Loucy (cell line): Measurements from ENCODE around the gene C2orf68.
A peak's percentile ranks its signal among the peaks of the same experiment; 100 is the strongest.

Experiments used
- H2AFZ ChIP-seq: fragments of 200-600 bp; sonication (generic); 2 replicates; pipeline ENCODE4 v1.6.0; 2016; ENCODE audit warnings: antibody characterized with exemption, mild to moderate bottlenecking, low read length, moderate library complexity
- H3F3A ChIP-seq: fragments of 200-600 bp; 2 replicates; pipeline ENCODE4 v1.6.0; 2016; ENCODE audit warnings: antibody characterized with exemption, low read depth, mild to moderate bottlenecking
- H3K27me3 ChIP-seq: fragments of 200-600 bp; sonication (generic); 2 replicates; pipeline ENCODE4 v1.6.1; 2014; ENCODE audit warnings: low read length, mild to moderate bottlenecking; ENCODE audit not compliant: insufficient read depth, poor library complexity, severe bottlenecking
- H3K36me3 ChIP-seq: fragments of 200-600 bp; sonication (generic); 2 replicates; pipeline ENCODE4 v1.6.1; 2016; ENCODE audit warnings: low read length; ENCODE audit not compliant: insufficient read depth
- H3K4me1 ChIP-seq: fragments of 200-600 bp; sonication (generic); 2 replicates; pipeline ENCODE4 v1.5.1; 2014; ENCODE audit warnings: low read length, mild to moderate bottlenecking; ENCODE audit not compliant: insufficient read depth, poor library complexity, severe bottlenecking
- H3K4me2 ChIP-seq: fragments of 200-600 bp; sonication (generic); 2 replicates; pipeline ENCODE4 v1.6.0; 2014; ENCODE audit warnings: antibody characterized with exemption, low read length, low read depth, mild to moderate bottlenecking; ENCODE audit not compliant: poor library complexity, severe bottlenecking
- H3K4me3 ChIP-seq: fragments of 200-600 bp; sonication (generic); 2 replicates; pipeline ENCODE4 v1.5.1; 2014; ENCODE audit warnings: low read length, mild to moderate bottlenecking, mixed read lengths; ENCODE audit not compliant: poor library complexity, severe bottlenecking
- H3K79me2 ChIP-seq: fragments of 200-600 bp; sonication (generic); 2 replicates; pipeline ENCODE4 v1.6.1; 2014; ENCODE audit warnings: low read length; ENCODE audit not compliant: insufficient read depth
- H3K9ac ChIP-seq: fragments of 200-600 bp; sonication (generic); 2 replicates; pipeline ENCODE4 v1.6.0; 2014; ENCODE audit warnings: mild to moderate bottlenecking, low read depth, low read length, moderate library complexity; ENCODE audit not compliant: poor library complexity, severe bottlenecking
- H3K9me2 ChIP-seq: fragments of 200-600 bp; sonication (generic); replicated peaks from 2 replicates; pipeline ENCODE4 v1.6.1; 2016; ENCODE audit warnings: low read depth, low read length, mixed read lengths
- H3K9me3 ChIP-seq: fragments of 200-600 bp; sonication (generic); 2 replicates; pipeline ENCODE4 v1.6.1; 2014; ENCODE audit warnings: mild to moderate bottlenecking, antibody characterized with exemption, low read length, low read depth; ENCODE audit not compliant: insufficient read depth
- H4K20me1 ChIP-seq: fragments of 200-600 bp; sonication (generic); 2 replicates; pipeline ENCODE4 v1.6.0; 2014; ENCODE audit warnings: antibody characterized with exemption, low read length, mild to moderate bottlenecking; ENCODE audit not compliant: insufficient read depth, poor library complexity, severe bottlenecking
- EZH2phosphoT487 ChIP-seq: fragments of 200-600 bp; IDR thresholded peaks from 2 replicates; pipeline ENCODE4 v1.6.1; 2018; ENCODE audit warnings: antibody characterized with exemption, mild to moderate bottlenecking, moderate library complexity, borderline replicate concordance
- TF ChIP-seq, protein P1 (sequence below): fragments of 200-600 bp; sonication (generic); conservative IDR thresholded peaks from 2 replicates; pipeline ENCODE4 v1.5.1; 2014; ENCODE audit warnings: mild to moderate bottlenecking, antibody characterized with exemption, low read length

The C2orf68 gene

DNA sequence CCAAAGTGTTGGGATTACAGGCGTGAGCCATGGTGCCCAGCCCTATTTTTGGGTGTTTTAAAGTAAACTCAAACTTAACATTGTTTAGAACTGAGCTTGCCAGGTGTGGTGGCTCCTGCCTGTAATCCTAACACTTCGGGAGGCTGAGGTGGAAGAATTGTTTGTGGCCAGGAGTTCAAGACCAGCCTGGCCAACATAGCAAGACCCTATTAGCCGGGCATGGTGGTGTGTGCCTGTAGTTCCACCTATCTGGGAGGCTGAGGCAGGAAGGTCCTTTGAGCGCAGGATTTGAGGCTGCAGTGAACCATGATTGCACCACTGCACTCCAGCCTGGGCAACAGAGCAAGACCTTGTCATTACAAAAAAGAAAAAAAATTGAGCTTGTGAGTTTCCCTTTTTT lies 38.6 kb upstream of the C2orf68 start:
- TF ChIP-seq EZH2phosphoT487 = no peak
- TF ChIP-seq, protein P1, sequence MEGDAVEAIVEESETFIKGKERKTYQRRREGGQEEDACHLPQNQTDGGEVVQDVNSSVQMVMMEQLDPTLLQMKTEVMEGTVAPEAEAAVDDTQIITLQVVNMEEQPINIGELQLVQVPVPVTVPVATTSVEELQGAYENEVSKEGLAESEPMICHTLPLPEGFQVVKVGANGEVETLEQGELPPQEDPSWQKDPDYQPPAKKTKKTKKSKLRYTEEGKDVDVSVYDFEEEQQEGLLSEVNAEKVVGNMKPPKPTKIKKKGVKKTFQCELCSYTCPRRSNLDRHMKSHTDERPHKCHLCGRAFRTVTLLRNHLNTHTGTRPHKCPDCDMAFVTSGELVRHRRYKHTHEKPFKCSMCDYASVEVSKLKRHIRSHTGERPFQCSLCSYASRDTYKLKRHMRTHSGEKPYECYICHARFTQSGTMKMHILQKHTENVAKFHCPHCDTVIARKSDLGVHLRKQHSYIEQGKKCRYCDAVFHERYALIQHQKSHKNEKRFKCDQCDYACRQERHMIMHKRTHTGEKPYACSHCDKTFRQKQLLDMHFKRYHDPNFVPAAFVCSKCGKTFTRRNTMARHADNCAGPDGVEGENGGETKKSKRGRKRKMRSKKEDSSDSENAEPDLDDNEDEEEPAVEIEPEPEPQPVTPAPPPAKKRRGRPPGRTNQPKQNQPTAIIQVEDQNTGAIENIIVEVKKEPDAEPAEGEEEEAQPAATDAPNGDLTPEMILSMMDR = no peak
- Histone ChIP-seq H3K36me3 (peaks cover 77% of the 10 kb centered on the region), H3K4me2 (no peak overlapping the region)

DNA sequence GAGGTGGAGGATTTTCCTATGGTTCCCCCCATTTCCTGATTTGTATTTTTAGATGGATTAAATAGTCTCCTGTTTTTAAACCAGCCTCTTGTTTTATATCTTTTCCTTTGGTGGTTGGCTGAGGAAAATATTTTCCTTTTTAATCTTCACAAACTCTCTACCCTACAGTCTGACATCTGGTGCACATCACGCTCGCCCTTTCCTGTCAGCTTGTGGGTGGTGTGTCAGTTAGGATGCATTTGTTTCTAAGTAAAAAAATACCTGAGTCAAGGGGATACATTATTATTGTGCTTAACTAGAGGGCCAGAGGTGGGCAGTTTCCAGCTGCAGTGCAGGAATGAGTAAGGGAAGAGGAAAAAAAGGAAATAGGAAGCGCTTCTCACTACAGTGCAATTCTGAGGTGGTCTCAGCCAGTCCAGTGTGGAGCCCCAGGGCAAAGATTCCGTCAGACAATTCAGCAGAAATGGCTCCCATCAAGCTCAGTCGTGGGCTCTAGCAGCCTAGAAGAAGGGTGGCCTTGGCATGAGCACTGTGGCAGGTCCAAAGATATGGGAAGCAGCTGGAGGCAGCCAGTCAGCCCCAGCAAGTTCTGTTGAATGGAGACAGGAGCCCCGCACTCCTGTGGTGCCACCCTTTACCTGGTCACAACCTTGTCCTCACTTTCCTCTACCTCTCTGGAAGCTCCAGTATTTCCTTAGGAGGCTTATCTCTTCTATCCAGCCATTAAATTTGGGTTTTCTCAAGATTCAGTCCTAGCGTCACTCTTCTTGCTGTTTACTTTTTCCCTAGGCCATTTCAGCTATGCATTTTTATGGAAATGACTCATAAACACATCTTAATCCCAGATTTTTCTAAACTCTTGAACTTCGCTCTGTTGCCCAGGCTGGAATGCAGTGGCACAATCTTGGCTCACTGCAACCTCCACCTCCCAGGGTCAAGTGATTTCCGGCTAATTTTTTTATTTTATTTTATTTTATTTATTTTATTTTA lies 37.6 kb upstream of the C2orf68 start:
- no peaks in the 10 kb centered on the region for H3K9me3 ChIP-seq
- no peak overlapping the region for H3K9ac ChIP-seq
- H3K36me3 ChIP-seq = peaks cover 87% of the 10 kb centered on the region
- no peaks in the 10 kb centered on the region for H3K79me2 ChIP-seq
- no peaks in the 10 kb centered on the region for H3K9me2 ChIP-seq
- H3K27me3 ChIP-seq = no peaks in the 10 kb centered on the region
- H2AFZ ChIP-seq = no peak overlapping the region
- TF ChIP-seq, protein P1 = no peak
- TF ChIP-seq EZH2phosphoT487 = no peak
- H4K20me1 ChIP-seq = no peaks in the 10 kb centered on the region
- H3K4me1 ChIP-seq = no peaks in the 10 kb centered on the region
- no peak overlapping the region for H3K4me3 ChIP-seq
- no peaks in the 10 kb centered on the region for H3F3A ChIP-seq
- H3K4me2 ChIP-seq = no peak overlapping the region

More for the DNA sequence above, 38.6 kb upstream of the C2orf68 start:
- Histone ChIP-seq H4K20me1 (no peaks in the 10 kb centered on the region), H3K4me1 (no peaks in the 10 kb centered on the region), H3K27me3 (no peaks in the 10 kb centered on the region), H3K9me2 (no peaks in the 10 kb centered on the region), H3K79me2 (no peaks in the 10 kb centered on the region), H3K4me3 (no peak overlapping the region), H3K9ac (no peak overlapping the region), H2AFZ (no peak overlapping the region), H3F3A (no peaks in the 10 kb centered on the region), H3K9me3 (no peaks in the 10 kb centered on the region)

DNA sequence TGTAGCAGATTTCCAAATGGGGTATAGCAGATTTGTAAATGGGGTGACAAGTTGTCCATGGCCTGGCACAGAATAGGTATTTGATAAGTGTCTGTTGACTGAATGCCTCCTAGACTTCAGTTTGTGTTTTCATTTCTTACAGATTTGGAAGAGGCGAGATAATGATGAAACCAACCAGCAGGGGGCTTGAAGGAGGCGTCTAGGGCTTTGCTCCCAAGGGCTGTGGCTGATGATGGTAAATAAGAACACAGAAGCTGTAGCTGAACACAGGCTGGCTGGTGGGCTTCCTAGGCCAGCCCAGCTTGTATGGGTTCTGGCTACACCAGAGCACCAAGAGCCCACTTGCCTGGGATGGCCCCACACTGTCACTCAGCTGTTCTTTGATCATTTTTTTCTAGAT lies 36.8 kb upstream of the C2orf68 start:
- Histone ChIP-seq H3K36me3 (peaks cover 87% of the 10 kb centered on the region), H3K4me2 (no peak overlapping the region)

More for the DNA sequence above, 36.8 kb upstream of the C2orf68 start:
- no peaks in the 10 kb centered on the region for H3K4me1 ChIP-seq
- TF ChIP-seq, protein P1 = peak; percentile 63
- no peak for TF ChIP-seq EZH2phosphoT487
- H3K9ac ChIP-seq = no peak overlapping the region
- no peak overlapping the region for H3K4me3 ChIP-seq
- no peak overlapping the region for H2AFZ ChIP-seq
- H3K9me2 ChIP-seq = no peaks in the 10 kb centered on the region
- no peaks in the 10 kb centered on the region for H3K79me2 ChIP-seq
- H3F3A ChIP-seq = no peaks in the 10 kb centered on the region
- no peaks in the 10 kb centered on the region for H3K27me3 ChIP-seq
- H4K20me1 ChIP-seq = no peaks in the 10 kb centered on the region
- H3K9me3 ChIP-seq = no peaks in the 10 kb centered on the region
